Skin of body (tissue), 2 donors: Measurements from ENCODE around the gene C17orf50. TPM values are rescaled to one million over a fixed set of nuclear protein-coding genes. Genes with fewer than 3 reads are reported as not detected.
"Not testable (repeated sequence)": the region's sequence is repeated elsewhere in the genome, so short reads cannot be mapped to it uniquely, and the experiment has no call there.

Source experiments
- DNase-seq: peaks from one replicate; lab custom pipeline; 2025; lab: John Stamatoyannopoulos, UW
- total RNA-seq: library from RNA; depleted of rRNA; stranded (reverse); fragments of >200 nt; gene quantifications from one replicate; pipeline ENCODE4 v1.2.3, GENCODE V29; 2014

Gene C17orf50
- total RNA-seq, 1 donor from 2014 or later, result not detected

DNA sequence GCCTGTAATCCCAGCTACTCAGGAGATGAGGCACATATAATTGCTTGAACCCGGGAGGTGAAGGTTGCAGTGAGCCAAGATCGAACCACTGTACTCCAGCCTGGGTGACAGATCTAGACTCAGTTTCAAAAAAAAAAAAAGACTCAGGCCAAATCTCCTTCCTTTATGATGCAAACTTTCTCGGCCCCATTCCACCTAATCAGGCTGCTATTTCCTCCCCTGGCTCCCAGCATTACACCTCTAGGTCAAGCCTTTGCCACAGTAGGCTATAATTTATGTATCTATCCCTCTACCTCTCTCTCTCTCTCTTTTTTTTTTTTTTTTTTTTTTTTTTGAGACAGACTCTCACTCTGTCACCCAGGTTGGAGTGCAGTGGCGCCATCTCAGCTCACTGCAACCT lies 9.1 kb upstream of the C17orf50 start:
- not testable (repeated sequence) for DNase-seq

DNA sequence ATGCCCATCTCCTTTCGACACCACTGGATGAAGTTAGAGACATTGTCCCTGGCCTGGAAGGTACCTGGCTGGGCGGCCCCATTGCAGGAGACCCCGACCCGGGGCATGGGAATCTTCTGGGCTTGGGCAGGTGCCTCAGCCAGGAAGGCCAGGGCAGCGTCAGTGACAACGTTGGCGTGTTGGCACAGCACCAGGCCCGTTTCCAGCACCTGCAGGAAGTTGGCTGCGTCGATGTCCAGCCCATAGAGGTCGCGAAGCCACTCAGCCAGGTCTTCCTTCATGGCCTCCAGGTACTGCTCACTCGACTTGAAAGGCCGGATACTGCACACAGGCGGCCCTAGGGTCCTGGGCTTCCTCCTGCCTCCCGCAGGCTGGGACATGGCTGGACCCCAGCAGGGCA lies 8.2 kb upstream of the C17orf50 start:
- no peak for DNase-seq

DNA sequence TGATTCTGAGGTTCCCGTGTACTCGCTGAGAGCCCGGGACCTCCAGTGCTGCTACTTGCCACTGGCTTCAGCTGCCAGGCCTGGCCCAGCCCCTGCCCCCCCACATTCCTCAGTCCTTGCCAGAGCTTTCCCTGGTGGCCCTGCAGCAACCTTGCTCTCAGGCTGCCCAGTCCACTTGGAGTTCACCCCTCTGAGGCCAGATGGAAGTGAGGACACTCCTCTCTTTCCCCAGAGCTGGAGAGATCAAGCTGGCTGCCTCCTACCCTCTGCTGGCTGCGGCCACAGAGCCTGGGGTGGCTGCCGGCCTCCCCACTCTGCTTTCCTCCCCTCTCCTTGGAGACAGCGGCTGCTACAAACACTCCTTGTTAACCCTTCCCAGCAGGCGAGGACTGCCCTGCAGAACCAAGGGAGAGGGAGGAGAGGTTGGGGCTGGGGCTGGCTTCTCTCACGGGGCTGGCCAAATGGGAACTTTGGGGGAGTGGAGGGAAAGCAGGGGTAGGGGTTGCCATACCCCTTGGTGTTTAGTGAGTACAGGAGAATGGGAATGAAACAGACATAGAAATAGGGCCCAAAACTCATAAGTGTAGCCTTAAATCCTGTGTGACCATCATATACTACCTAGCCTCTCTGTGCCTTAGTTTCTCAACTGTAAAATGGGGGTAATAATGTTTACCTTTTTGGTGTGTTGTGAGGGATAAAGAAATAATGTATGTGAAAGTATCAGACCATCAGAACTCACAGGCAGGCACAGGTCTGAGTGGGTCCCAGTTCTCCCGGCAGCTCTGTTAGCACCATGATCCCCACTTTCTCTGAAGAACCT lies 7.5 kb upstream of the C17orf50 start, which contains the start of gene GAS2L2:
Gene GAS2L2, minus strand, starts transcription at position 295 of the 820 bp plus-strand sequence. CDS start 389 bp downstream, outside the sequence.
- DNase-seq, result no peak

DNA sequence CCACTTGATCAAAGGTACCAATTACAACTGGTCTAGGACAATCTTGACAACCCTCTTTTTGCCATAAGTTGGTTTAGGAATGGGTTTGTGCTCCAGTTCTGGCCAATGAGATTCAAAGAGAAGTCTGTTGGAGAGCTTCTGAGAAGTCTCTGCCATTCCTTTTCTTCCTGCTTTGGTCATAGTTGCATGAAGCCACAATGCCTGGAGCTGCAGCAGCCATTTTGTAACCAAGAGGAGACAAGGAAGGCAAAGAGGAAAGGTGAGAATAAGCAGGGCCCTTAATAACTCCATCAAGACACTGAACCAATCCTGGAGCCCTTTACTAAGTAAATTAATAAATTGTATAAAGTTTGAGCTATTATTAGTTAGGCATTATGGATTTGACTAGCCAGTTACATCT lies 3.4 kb upstream of the C17orf50 start:
- no peak for DNase-seq

DNA sequence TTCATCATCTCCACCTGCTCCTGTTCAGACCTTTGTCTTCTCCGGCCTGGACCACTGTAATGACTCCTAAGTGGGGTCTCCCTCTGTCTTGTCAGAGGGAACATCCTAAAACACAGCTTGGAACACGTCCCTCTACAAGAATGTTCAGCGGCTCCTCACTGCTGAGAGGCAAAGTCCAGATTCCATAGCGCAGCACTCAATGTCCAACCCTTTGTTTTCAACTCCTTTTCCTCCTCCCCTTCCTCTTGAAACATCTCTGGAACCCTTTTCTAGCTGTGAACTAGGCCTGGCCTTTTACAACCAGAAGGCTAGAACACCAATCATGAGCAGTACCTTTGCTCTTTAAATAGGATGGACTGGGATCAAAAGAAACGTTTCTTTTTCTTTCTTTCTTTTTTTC lies 914 bp downstream of the C17orf50 start:
- DNase-seq, result no peak

DNA sequence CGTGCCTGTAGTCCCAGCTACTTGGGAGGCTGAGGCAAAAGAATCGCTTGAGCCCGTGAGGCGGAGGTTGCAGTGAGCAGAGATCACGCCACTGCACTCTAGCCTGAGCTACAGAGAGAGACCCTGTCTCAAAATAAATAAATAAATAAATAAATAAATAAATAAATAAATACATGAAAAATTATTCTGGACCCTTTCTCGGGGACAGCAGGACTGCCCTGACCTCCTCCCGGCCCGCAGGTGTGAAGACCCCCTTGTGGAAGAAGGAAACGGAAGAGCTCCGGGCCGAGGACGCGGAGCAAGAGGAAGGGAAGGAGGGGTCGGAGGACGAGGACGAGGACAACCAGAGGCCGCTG lies 3.1 kb downstream of the C17orf50 start:
- no peak for DNase-seq

DNA sequence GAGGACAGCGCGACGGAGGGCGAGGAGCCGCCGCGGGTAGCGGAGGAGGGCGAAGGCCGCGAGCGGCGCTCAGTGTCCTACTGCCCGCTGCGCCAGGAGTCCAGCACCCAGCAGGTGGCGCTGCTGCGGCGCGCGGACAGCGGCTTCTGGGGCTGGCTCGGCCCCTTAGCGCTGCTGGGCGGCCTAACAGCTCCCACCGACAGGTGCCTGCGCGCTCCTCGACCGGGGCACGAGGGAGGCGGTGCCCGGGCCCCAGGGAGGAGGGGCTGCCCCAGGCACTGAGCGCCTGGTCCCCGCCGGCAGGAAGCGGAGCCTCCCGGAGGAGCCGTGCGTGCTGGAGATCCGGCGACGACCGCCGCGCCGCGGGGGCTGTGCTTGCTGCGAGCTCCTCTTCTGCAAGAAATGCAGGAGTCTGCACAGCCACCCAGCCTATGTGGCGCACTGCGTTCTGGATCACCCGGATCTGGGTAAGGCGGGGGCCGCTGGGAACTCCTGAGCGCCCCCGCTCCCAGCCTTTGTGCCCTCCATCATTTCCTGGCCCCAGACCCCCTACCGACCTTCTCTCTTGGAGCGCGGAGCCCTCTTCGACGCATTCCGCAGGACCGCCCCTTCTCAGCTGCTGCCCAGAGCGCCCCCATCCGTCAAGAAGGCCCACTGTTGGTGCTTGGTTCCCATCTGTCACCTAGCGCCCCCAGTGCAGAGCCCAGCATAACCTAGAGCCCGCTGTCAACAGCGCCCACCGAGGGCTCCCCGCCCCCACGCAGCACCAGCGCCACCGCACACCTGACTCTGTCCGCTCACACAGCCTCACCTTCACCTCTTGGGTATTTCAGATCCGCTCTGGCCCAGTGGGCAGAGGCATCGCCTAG lies 3.7 kb downstream of the C17orf50 start:
- DNase-seq, result peak; percentile 35

DNA sequence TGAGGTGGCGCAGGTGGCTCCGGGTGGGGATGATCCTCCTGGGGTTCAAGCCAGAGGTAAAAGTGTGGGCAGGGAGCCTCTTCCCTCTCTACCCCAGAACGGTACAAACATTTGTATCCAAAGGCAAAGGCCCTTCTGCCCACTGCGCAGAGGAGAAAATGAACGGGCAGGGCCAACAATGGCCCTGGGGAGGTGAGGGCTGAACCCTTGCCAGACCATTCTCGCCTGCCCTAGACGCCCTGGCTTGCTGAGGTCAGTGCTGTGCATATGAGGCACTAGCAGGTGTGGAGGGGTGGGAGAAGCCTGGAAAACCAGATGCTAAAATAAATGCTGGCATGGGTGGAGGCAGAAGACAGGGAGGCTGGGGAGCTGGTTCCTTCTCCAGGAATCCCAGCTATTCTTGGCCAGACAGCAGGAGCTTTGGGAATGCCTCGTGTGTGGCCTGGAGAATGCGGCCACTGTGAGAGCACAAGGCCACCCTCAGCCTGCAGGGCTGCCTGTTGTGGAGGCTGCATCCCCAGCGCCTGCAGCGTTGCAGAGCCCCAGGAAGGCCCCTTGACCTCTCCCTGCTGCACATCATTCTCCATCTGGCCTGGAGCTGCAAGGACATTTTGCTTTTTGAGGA lies 4.5 kb downstream of the C17orf50 start:
- no peak for DNase-seq

DNA sequence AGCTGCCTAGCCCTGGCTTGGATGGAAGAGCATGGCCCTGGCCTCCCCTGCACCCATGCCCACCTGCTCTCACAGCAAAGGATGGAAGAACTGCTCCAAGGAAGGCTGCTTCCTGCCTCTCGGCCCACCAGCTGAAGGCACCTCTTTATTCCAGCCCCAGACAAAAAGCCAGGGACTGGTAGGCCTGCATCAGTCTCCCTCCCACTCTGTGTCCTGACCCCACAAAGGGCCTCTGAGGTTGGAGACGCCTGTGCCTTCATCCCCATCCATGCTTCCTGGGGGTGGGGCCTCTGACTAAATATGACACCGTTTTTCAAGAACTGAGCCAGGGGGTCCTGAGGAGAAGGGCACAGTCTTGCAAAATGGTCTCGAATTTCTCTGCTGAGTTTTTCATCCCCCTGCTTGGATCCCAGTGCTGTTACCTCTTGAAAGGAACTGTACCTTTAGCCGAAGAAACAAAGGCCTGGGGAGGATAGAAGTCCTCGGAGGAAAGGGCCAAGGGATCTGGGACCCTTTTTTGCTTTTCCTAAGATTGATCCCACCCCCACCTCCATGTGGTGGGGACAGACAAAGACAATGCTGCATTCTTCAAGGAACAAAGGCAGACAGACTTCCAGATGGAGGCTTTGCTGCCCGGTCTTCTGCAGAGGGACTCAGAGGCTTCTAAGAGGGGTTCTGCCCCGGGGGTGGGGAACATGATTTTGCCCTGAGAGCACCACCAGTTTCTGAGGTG lies 5.2 kb downstream of the C17orf50 start:
- no peak for DNase-seq

DNA sequence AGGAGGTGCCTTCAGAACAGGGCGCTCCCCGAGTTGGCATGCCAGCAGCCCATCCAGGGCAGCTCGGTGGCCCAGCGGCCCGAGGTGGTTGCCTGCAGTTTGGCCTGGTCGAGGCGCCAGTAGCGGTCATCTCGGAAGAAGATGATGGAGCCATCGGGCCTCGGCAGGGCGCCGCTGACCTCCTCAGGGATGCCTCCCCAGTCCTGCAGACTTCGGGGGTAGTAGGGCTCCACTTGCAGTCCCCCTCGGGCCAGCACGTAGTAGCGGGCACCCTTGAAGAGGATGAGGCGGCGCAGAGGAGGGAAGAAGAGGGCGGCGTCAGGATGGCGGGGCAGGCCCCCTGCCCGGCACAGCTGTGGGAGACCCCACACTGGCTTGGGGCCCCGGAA lies 5.8 kb downstream of the C17orf50 start:
- no peak for DNase-seq

DNA sequence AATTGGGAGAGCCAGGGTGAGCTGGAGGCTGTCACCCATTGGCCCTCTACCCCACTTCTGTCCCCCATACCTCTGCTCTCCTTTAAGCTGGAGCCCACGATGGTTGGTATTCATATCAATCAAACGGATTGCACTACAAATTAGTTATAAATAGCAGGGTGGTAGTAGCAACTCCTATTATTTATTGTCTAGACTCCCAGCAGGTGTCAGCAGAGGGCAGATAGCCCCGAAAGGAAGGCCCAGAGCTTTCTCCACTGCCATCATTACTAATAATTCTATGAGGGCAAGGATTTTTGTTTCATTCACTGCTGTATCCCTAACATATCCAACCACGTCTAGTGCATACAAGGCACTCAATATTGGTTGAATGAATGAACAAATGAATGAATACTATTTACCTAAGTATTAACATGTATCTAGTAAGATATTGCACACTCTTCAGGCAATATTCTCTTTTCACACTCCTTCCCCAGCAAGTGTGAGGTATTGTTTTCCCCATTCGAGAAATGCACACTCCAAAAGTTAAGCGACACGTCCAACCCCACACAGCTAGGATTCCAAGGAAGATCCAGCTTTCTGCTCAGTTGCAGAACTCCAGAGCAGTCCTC lies 6.3 kb downstream of the C17orf50 start:
- DNase-seq, result no peak

DNA sequence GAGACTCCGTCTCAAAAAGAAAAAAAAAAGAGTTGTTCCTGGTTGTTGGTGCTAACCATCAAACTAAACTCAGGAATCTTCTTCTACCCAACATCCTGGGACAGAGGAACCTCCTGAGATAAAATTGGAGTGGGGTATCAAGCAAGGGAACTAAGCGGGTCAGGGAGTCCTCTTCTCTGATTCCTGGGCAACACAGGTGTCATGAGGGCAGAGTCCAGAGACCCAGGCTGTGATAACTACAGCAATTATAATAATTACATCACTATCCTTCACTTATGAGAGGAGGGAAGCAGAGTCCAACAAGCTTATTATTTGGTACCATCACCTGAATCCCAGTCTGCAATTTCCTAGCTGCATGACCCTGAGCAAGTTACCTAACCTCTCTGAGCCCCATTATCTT lies 8.1 kb downstream of the C17orf50 start:
- no peak for DNase-seq

DNA sequence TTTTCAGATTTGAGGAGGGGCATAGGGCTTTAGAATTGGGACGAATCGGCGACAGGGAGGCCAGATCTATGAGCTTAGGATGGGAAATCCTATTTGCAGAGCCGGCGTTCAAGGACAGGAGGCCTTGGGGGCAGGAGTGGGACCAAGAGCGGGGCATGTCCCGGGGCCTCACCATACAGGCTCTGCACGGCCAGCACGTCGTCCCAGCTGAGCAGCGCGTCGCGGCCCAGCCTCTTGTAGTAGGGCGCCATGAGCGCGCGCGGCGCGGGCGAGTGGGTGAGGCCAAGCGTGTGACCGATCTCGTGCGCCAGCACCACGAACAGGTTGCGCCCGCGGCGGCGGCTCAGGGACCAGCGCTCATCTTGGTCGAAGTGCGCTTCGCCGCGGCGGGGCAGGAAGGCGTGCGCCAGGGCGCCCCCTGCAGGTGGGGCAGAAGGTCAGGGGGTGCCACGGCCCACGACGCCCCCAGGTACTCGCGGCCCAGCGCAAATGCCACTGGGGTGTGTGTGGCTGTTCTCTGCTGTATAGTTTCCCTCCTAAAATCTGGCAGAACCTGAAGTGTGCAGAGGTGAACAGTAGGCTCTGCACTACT lies 9.3 kb downstream of the C17orf50 start:
- DNase-seq, result no peak

DNA sequence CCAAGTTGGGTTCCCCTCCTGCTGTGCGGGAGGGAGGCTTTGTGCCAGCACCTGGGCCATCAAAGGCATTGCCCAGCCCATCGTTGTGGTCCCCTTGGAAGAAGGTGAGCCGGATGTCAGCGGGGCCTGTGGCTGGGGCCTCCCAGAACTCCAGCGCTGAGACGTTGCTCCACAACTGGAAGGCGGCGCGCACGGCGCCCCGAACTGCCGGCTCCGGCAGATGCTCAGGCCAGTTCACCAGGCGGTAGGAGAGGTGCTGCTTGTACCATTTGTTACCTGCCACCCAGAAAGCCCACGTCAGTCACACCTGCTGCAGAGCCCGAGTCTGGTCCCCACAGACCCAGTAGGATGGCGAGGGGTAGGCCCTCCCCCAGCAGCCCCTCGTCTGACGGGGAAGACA lies 12.4 kb downstream of the C17orf50 start:
- DNase-seq, result no peak

DNA sequence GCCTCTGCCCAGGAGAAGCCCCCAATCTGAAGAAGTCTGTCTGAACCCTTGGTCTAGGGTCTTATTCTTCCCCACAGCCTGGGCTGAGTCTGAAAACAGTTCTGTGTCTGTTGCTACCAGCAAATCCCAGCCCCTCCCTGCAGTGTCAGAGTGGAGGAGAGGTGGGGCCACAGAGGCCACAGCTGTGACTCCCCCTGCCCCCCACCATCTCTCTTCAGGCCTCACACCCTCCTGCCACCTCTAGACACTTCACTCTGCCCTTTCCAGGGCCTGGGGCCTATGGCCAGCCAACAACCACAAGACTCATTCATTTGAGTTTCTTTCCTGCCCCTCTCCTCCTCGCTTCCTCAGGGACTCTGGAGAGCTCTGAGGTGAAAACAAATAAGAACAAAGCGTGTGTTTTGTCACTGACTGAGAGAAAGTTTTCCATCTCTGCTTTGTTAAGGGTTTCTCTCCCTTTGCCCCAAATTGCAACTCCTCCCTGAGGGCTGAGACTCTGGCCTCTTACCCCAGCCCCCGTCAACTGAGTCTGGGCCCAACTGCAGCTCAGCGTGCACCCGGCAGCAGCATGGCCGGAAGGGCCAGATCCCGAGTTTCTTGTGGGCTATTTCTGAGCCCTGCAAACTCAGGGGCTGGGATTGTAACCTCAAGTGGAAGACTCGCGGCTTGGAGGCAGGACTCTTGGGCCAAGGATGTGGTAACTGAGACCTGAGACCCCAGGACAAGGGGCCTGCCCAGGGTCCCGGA lies 13.2 kb downstream of the C17orf50 start:
- DNase-seq, result no peak

DNA sequence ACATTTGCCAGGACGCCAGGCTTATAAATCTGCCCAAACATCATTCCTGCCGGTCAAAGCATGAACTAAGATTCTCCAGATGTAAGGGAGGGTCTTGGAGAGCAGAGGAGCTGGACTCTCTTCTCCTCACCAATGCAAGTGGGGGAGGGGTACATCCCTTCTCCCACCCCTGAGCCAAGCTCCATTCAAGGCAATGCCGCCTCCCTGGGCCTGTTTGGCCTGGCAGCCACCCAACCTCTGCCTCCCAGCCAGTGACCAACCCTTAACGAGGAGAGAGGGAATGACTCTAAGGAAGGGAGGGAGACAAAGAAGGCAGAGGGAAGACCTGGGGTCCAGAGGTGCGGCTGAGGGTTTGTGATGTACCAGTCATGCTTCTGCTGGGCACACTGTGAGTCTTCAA lies 13.8 kb downstream of the C17orf50 start:
- no peak for DNase-seq

DNA sequence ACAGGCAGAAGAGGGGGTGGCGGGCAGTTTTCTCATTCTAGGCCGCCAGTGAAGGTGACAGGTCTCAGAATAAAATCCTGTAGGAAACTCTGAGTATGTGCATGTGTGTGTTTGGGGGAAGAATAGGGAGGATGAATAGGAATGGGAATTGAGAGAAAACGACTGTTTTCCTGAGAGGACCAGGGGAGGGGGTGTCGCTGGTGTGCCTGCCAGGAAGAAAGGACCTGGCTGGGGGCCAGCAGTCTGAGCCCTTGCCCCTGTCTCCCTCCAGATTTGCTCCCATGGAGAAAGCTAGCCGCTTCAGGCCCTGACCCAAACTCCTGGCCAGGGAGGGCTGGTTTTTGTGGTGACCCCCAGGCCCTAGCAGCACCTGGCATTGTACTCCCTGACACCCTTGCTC lies 14.4 kb downstream of the C17orf50 start:
- no peak for DNase-seq

DNA sequence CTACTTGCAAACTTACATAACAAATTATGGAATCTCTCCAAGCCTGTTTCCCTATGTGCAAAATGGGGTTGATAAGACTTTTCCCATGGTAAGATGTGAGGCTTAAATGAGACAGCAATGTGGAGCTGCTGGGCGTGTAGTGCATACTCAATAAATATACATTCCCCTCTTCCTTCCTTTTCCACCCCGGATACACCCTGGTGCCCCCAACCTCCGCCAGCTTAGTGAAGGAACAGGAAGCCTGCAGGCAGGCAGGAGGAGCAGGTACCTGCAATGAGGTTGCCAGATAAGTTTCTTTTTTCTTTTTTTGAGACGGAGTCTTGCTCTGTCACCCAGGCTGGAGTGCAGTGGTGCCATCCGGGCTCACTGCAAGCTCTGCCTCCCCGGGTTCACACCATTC lies 14.9 kb downstream of the C17orf50 start:
- no peak for DNase-seq

DNA sequence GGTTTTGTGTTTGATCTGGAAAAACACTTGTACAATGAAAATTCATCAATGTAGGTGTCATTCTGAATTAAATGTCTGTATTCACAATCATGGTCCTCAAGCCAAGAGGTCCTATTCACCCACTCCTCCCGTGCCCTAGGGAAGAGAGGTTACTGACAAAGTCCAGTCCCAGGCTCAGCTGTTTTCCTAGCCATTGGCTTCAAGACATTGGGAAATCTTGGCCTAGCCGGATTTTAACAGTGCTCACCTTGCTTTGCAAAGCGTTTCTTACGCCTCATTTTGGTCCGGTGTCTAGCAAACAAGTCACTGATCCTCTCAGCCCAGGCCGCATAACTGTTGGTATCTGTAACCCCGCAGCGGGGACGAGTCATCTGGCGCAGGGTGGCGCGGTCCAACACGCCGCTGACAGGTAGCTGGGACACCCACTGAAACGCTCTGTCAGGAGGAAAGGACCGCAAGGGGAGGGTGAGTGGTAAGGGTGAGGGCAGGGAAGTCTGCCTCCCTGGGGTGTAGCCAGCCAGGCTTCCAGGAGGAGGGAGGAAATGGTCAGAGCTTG lies 18.0 kb downstream of the C17orf50 start:
- no peak for DNase-seq

DNA sequence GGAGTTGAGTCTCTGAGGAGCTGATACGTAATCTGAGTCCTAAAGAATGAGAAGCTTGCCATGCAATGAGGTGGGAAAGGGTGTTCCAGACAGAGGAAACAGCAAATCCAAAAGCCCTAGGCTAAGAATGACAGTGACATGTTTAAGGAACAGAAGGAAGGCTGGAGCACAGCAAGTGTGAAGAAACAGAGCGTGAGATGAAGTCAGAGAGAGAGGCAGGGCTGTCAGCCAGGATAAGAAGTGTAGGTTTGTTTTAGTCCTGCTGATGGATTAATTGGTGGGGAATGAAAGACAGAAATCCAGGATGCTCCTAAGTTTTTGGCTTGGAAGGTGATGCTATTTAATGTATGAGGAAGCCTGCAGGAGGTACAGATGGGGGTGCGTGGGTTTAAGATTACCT lies 20.3 kb downstream of the C17orf50 start:
- DNase-seq, result no peak
